Activated naive CD8-positive, alpha-beta T cell treated with anti-CD3 and anti-CD28 coated beads for 36 hours (primary cell): ENCODE measurements around the gene ZNF736. TPM values are rescaled to one million over a fixed set of nuclear protein-coding genes. Genes with fewer than 3 reads are reported as not detected.
"Not testable (repeated sequence)": the region's sequence is repeated elsewhere in the genome, so short reads cannot be mapped to it uniquely, and the experiment has no call there.

Experiments used
- DNase-seq: peaks from one replicate; pipeline ENCODE4 v3.0.0; 2021
- H3K27ac Mint-ChIP-seq: one replicate; pipeline ENCODE4 v1.8.0; 2022; ENCODE audit warnings: mild to moderate bottlenecking, moderate library complexity, mixed read lengths
- H3K27me3 Mint-ChIP-seq: one replicate; pipeline ENCODE4 v1.8.0; 2022; ENCODE audit warnings: mild to moderate bottlenecking, mixed read lengths
- H3K36me3 Mint-ChIP-seq: one replicate; pipeline ENCODE4 v1.8.0; 2021; ENCODE audit warnings: mild to moderate bottlenecking, mixed read lengths
- H3K4me1 Mint-ChIP-seq: one replicate; pipeline ENCODE4 v1.8.0; 2021; ENCODE audit warnings: mixed read lengths
- H3K4me3 Mint-ChIP-seq: one replicate; pipeline ENCODE4 v1.8.0; 2022; ENCODE audit warnings: mild to moderate bottlenecking, moderate library complexity, mixed read lengths
- H3K9me3 Mint-ChIP-seq: one replicate; pipeline ENCODE4 v1.8.0; 2022; ENCODE audit warnings: mixed read lengths
- total RNA-seq, 2 experiments: library from RNA; stranded (reverse); gene quantifications; one replicate each; pipeline ENCODE4 v1.2.3, GENCODE V29; 2021

The ZNF736 gene
- total RNA-seq, 2 experiments from 2014 or later, result 21.8 to 24.6 TPM

DNA sequence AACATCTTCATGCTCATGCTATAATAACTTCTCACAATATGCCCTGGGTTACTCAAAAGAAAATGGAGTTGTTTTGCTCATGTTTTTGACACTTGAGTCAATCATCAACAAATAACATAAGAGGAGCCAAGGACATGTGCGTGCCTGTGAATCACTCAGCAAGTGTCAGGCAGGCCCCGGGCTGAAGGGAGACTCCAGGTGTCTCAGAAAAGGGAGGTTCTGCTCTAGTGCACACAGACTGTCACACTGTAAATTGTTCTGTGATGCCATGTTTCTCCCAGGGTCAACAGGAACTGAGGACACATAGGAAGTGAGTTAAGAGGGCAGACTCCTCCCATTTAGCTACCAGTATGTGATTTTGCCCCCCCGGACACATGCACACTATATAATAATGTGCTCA lies 10.4 kb downstream of the ZNF736 start:
- Mint-ChIP-seq H3K9me3 (peaks cover 51% of the 10 kb centered on the region), H3K36me3 (peaks cover 80% of the 10 kb centered on the region)
- H3K4me3 Mint-ChIP-seq, H3K27ac Mint-ChIP-seq, H3K4me1 Mint-ChIP-seq, DNase-seq, H3K27me3 Mint-ChIP-seq: not testable (repeated sequence)

DNA sequence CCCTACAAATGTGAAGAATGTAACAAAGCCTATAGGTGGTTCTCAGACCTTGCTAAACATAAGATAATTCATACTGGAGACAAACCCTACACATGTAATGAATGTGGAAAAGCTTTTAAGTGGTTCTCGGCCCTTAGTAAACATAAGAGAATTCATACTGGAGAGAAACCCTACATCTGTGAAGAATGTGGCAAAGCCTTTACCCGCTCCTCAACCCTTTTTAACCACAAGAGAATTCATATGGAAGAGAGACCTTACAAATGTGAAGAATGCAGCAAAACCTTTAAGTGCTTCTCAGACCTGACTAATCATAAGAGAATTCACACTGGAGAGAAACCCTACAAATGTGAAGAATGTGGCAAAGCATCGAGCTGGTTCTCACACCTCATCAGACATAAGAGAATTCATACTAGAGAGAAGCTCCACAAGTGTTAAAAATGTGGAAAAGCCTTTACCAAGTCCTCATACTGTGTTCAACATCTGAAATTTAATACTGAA lies 35.0 kb downstream of the ZNF736 start:
- H3K4me3 Mint-ChIP-seq, H3K27me3 Mint-ChIP-seq, DNase-seq, H3K4me1 Mint-ChIP-seq, H3K27ac Mint-ChIP-seq: not testable (repeated sequence)
- Mint-ChIP-seq H3K9me3 (peaks cover 64% of the 10 kb centered on the region), H3K36me3 (peaks cover 87% of the 10 kb centered on the region)

DNA sequence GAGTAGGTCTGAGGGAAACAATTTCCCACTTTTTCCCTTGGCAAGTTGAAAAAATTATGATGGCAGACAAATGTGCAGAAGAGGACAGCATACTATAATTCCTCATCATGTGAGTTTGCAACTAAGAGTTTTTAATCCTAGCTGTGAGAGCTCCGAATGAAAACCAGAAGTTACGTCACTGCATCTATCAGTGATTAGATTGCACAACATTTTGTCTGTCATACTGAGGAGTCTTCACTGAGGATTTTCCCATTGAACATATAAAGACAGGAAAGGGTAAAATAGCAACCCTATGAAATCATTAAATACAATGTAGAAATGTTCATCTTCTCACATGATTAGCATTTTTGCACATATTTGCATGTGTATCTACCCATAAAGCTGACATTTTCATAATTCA lies 45.8 kb downstream of the ZNF736 start:
- H3K9me3 Mint-ChIP-seq, result peaks cover 56% of the 10 kb centered on the region
- H3K4me1 Mint-ChIP-seq, result no peaks in the 10 kb centered on the region
- no peak overlapping the region for H3K4me3 Mint-ChIP-seq

GRCh38 chr7:64371116-64371515 lies 57.4 kb downstream of the ZNF736 start:
- no peak for DNase-seq
- Mint-ChIP-seq H3K36me3 (peaks cover 26% of the 10 kb centered on the region), H3K27me3 (no peaks in the 10 kb centered on the region), H3K4me1 (no peaks in the 10 kb centered on the region), H3K4me3 (no peak overlapping the region), H3K9me3 (peaks cover 58% of the 10 kb centered on the region), H3K27ac (no peak overlapping the region)

More for the DNA sequence above, 45.8 kb downstream of the ZNF736 start:
- no peaks in the 10 kb centered on the region for H3K27me3 Mint-ChIP-seq
- peaks cover 31% of the 10 kb centered on the region for H3K36me3 Mint-ChIP-seq
- no peak overlapping the region for H3K27ac Mint-ChIP-seq
- no peak for DNase-seq

DNA sequence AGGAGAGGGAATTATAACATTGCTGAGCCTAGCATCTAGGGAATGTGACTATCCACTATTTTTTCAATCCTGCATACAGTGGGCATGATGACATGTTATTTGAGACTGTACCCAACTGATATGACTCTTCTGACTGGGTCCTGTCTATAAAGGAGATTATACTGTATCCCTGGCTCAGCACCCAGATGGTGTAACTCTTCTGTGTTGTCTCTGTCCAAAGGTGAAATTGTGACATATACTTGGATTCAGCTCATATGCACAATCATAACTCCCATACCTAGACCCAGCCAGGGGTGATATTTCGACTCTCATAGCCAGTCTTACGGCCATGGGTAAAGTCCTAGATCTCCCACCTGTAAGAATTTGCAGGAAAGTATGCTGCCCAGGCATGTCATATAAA lies 59.3 kb downstream of the ZNF736 start:
- H3K9me3 Mint-ChIP-seq, result peaks cover 50% of the 10 kb centered on the region
- H3K4me1 Mint-ChIP-seq, result no peaks in the 10 kb centered on the region

DNA sequence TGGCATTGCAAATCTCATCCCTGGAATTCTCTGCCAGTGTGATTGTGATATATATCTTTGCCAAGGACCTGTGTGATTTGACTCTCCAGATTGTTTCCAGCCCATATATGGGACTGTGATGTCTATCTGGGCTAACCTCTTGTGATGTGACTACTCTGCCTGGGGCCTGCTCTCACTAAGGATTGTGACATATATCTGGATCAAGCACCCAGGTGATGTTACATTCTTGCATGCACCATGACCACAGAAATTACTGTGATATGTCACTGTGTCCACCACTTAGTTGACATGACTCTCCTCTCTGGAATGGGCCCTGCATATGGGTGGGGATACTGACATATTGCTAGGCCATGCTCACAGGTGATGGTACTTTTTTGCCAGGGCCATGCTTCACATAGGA lies 86.6 kb downstream of the ZNF736 start:
- Mint-ChIP-seq H3K36me3 (peaks cover under 1% of the 10 kb centered on the region), H3K27me3 (no peaks in the 10 kb centered on the region), H3K4me1 (no peaks in the 10 kb centered on the region), H3K9me3 (peaks cover 6% of the 10 kb centered on the region), H3K27ac (no peak overlapping the region), H3K4me3 (no peak overlapping the region)
- DNase-seq, result no peak

More for the DNA sequence above, 59.3 kb downstream of the ZNF736 start:
- Mint-ChIP-seq H3K27ac (no peak overlapping the region), H3K27me3 (no peaks in the 10 kb centered on the region), H3K4me3 (no peak overlapping the region), H3K36me3 (peaks cover 25% of the 10 kb centered on the region)
- DNase-seq, result no peak

Other genes with a start within 250 kb of the ZNF736 start
- not detected for gene ZNF735, start 106.8 kb upstream of the ZNF736 start, total RNA-seq
- gene ZNF679, start 85.5 kb upstream of the ZNF736 start, total RNA-seq, result not detected
- gene ZNF680, start 249.1 kb downstream of the ZNF736 start, total RNA-seq, result 1 to 10 TPM; 7.7 to 8.8 TPM